B cell (primary cell): ENCODE data around the gene CELF2. TPM values are rescaled to one million over a fixed set of nuclear protein-coding genes. Genes with fewer than 3 reads are reported as not detected.
A peak's percentile ranks its signal among the peaks of the same experiment; 100 is the strongest.

ENCODE experiments used
- ATAC-seq: fragments of 200-7000 bp; cut with Tn5 transposase; one replicate; pipeline ENCODE4 v1.10.0; 2021; ENCODE audit warnings: low read depth, mild to moderate bottlenecking, moderate number of reproducible peaks, moderate library complexity
- CTCF ChIA-PET: fragments of 350-600 bp; sonication (Branson Sonifier 250); formaldehyde crosslinking; loops from one replicate; lab custom pipeline; 2021; ENCODE audit warnings: antibody characterized with exemption, inconsistent platforms; lab: Charles Lee
- POLR2A ChIA-PET: fragments of 350-600 bp; sonication (Branson Sonifier 250); formaldehyde crosslinking; loops from one replicate; lab custom pipeline; 2021; ENCODE audit warnings: antibody characterized with exemption; lab: Charles Lee
- DNase-seq: peaks from one replicate; pipeline ENCODE4 v3.0.0; 2013
- H2AFZ ChIP-seq: 2 replicates; pipeline ENCODE4 v1.6.1; 2012; ENCODE audit warnings: mild to moderate bottlenecking, low read depth, low read length; ENCODE audit not compliant: insufficient read depth, poor library complexity, severe bottlenecking
- H3K27ac ChIP-seq, 2 donors: 1 replicate in 1 of 2; 2 replicates in 1 of 2; pipeline ENCODE4 v1.5.1; 2012 to 2013; ENCODE audit warnings: low read length in 2 of 2, mild to moderate bottlenecking in 2 of 2, moderate library complexity in 1 of 2
- H3K27me3 ChIP-seq, 4 experiments: fragments of 200-600 bp in 1 of 4; sonication (generic) in 1 of 4; replicated peaks in 1 of 4; 1 replicate in 2 of 4; 2 replicates in 2 of 4; pipeline versions ENCODE4 v1.6.1 to v1.7.0; 2013 to 2016; ENCODE audit warnings: low read length in 3 of 4, mild to moderate bottlenecking in 2 of 4, mixed read lengths in 1 of 4, moderate library complexity in 1 of 4; ENCODE audit not compliant: insufficient read depth in 4 of 4, control insufficient read depth in 3 of 4; ENCODE audit errors: control extremely low read depth in 1 of 4
- H3K36me3 ChIP-seq, 2 experiments: replicated peaks in 1 of 2; 1 replicate in 1 of 2; 2 replicates in 1 of 2; pipeline versions ENCODE4 v1.6.1 to v1.7.1; 2013; ENCODE audit warnings: low read length in 1 of 2; ENCODE audit not compliant: insufficient read depth in 2 of 2, control insufficient read depth in 1 of 2; ENCODE audit errors: control extremely low read depth in 1 of 2, extremely low read depth in 1 of 2
- H3K4me1 ChIP-seq, 2 donors: fragments of 200-600 bp in 1 of 2; sonication (generic) in 1 of 2; 1 replicate in 1 of 2; 2 replicates in 1 of 2; pipeline versions ENCODE4 v1.5.1 to v1.6.1; 2013 to 2017; ENCODE audit warnings: low read length in 2 of 2; ENCODE audit not compliant: control insufficient read depth in 2 of 2, insufficient read depth in 2 of 2
- H3K4me2 ChIP-seq: replicated peaks from 2 replicates; pipeline ENCODE3; 2012; ENCODE audit warnings: mild to moderate bottlenecking, low read depth, low read length; ENCODE audit not compliant: poor library complexity, severe bottlenecking
- H3K4me3 ChIP-seq, 5 experiments: fragments of 200-600 bp in 1 of 5; sonication (generic) in 1 of 5; 1 replicate in 3 of 5; 2 replicates in 2 of 5; pipeline versions ENCODE4 v1.5.1 to v1.7.0; 2011 to 2016; ENCODE audit warnings: low read length in 4 of 5, mild to moderate bottlenecking in 4 of 5, low read depth in 2 of 5, control low read depth in 1 of 5, moderate library complexity in 1 of 5; ENCODE audit not compliant: insufficient read depth in 1 of 5; ENCODE audit errors: control extremely low read depth in 1 of 5, extremely low read depth in 1 of 5
- H3K79me2 ChIP-seq: fragments of 200-600 bp; sonication (generic); one replicate; pipeline ENCODE4 v1.6.0; 2016; ENCODE audit warnings: low read length; ENCODE audit not compliant: control insufficient read depth, insufficient read depth
- H3K9ac ChIP-seq: fragments of 200-600 bp; sonication (generic); 2 replicates; pipeline ENCODE4 v1.6.1; 2017; ENCODE audit warnings: mild to moderate bottlenecking, low read length, moderate library complexity
- H3K9me3 ChIP-seq, 3 donors: one replicate each; pipeline versions ENCODE4 v1.6.1 to v1.7.1; 2013; ENCODE audit warnings: low read length in 2 of 3; ENCODE audit not compliant: control insufficient read depth in 2 of 3, insufficient read depth in 1 of 3; ENCODE audit errors: control extremely low read depth in 1 of 3
- H4K20me1 ChIP-seq: 2 replicates; pipeline ENCODE4 v1.6.0; 2012; ENCODE audit warnings: mild to moderate bottlenecking, low read length; ENCODE audit not compliant: insufficient read depth, control insufficient read depth, poor library complexity, severe bottlenecking
- H3K27ac Mint-ChIP-seq: one replicate; pipeline ENCODE4 v1.8.0; 2021; ENCODE audit warnings: mixed read lengths
- H3K27me3 Mint-ChIP-seq: one replicate; pipeline ENCODE4 v1.8.0; 2021; ENCODE audit warnings: mixed read lengths
- H3K4me1 Mint-ChIP-seq: one replicate; pipeline ENCODE4 v1.8.0; 2021; ENCODE audit warnings: mixed read lengths
- H3K4me3 Mint-ChIP-seq: one replicate; pipeline ENCODE4 v1.8.0; 2021; ENCODE audit warnings: mixed read lengths
- H3K9me3 Mint-ChIP-seq: one replicate; pipeline ENCODE4 v1.8.0; 2022; ENCODE audit warnings: mixed read lengths; ENCODE audit not compliant: insufficient read depth
- CTCF ChIP-seq: fragments of 200-600 bp; IDR thresholded peaks from one replicate; pipeline ENCODE4 v1.8.0; 2022; ENCODE audit warnings: antibody characterized with exemption, mild to moderate bottlenecking
- EZH2 ChIP-seq: IDR thresholded peaks from 2 replicates; pipeline ENCODE4 v1.6.1; 2012; ENCODE audit warnings: borderline replicate concordance, low read depth, mild to moderate bottlenecking, moderate library complexity, low read length; ENCODE audit not compliant: insufficient read depth, poor library complexity, severe bottlenecking
- whole genome bisulfite sequencing: methylation state at CpG from one replicate; pipeline ENCODE4 v1.1.5; 2013; ENCODE audit warnings: missing lambda C conversion rate; ENCODE audit not compliant: insufficient coverage; 5-methylcytosine and 5-hydroxymethylcytosine counted together
- intact Hi-C: fragments of 100-400 bp; cut with micrococcal nuclease; formaldehyde crosslinking; loops from one replicate; pipeline ENCODE4 v1.10.0; 2022
- polyA plus RNA-seq: library from polyadenylated mRNA; depleted of rRNA; stranded (reverse); fragments of >200 nt; gene quantifications from 2 replicates; pipeline ENCODE4 v1.2.3, GENCODE V29; 2012
- total RNA-seq, 2 donors: library from RNA; stranded (reverse); fragments of 120-200 nt in 1 of 2; gene quantifications; 1 replicate in 1 of 2; 2 replicates in 1 of 2; pipeline versions ENCODE4 v1.2.3 to v1.2.4, GENCODE V29; 2013 to 2022

The CELF2 gene
- total and polyA plus RNA-seq, 2 donors (not counting 1 experiment from before 2014, with no cell fraction given): 59.5 to 112 TPM

- Mint-ChIP-seq H3K4me1 (peaks cover 49% of the 10 kb centered on the region), H3K9me3 (no peaks in the 10 kb centered on the region), H3K4me3 (no peak overlapping the region), H3K27me3 (no peaks in the 10 kb centered on the region), H3K27ac (no peak overlapping the region)
- intact Hi-C loops: no loop called here
- DNase-seq (no peak), ATAC-seq (no peak)
- Histone ChIP-seq H2AFZ (no peak overlapping the region), H3K27me3 (no peaks in the 10 kb centered on the region), H3K9ac (no peak overlapping the region), H3K79me2 (peaks cover 100% of the 10 kb centered on the region), H3K4me3 (no peak overlapping the region), H3K9me3 (no peaks in the 10 kb centered on the region), H3K27ac (peak overlapping the region in 1 of 2 donors; percentile 30), H3K4me2 (no peak overlapping the region), H3K36me3 (peaks cover 6 to 80% of the 10 kb centered on the region in 2 experiments), H3K4me1 (peaks cover 11 to 12% of the 10 kb centered on the region in 2 donors), H4K20me1 (peaks cover 99% of the 10 kb centered on the region)
- POLR2A ChIA-PET: interaction anchor here (1.3 kb wide), 1 partner anchor 10 kb away, joined by 3 read pairs; no protein-coding TSS in a partner anchor
- CTCF ChIA-PET: interaction anchor here (1.4 to 1.8 kb wide), 4 partner anchors 8 to 54 kb away, joined by 4 to 11 read pairs (median 6); no protein-coding TSS in a partner anchor
- no peak for TF ChIP-seq CTCF
- TF ChIP-seq EZH2: no peak
- WGBS: 100% methylated on average over 1 of the region's 3 CpGs
These were observed 199.8 kb downstream of the CELF2 start for GRCh38 chr10:11217521-11217920.

DNA sequence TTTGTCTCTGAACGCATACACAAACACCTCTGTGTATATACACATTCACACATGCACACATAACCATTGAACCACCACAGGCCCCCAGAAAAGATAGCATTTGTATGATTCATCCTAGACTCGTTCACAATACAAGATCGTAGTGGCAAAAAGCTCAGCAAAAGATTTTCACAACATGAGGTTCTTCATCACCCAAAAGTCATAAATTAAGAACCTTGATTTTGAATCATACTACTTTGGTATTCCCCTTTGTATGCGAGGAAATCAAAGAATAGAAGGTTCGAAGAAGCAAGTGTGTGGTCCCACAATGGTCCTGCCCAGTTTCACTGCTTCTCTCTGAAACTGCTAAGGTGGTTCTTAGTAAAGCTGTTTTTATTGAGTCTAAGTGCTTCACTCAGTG lies 200.7 kb downstream of the CELF2 start:
- Histone ChIP-seq H3K36me3 (peaks cover 8 to 85% of the 10 kb centered on the region in 2 experiments), H3K9me3 (no peaks in the 10 kb centered on the region), H3K27ac (no peak overlapping the region), H3K4me2 (no peak overlapping the region), H3K27me3 (no peaks in the 10 kb centered on the region), H3K4me1 (peaks cover 3 to 4% of the 10 kb centered on the region in 2 donors), H2AFZ (no peak overlapping the region), H3K9ac (no peak overlapping the region), H3K4me3 (no peak overlapping the region), H3K79me2 (peaks cover 100% of the 10 kb centered on the region), H4K20me1 (peaks cover 99% of the 10 kb centered on the region)
- ATAC-seq (no peak), DNase-seq (no peak)
- H3K4me3 Mint-ChIP-seq: no peak overlapping the region
- intact Hi-C loops: no loop called here
- no peak overlapping the region for H3K27ac Mint-ChIP-seq
- no peaks in the 10 kb centered on the region for H3K9me3 Mint-ChIP-seq
- TF ChIP-seq EZH2 (no peak), CTCF (no peak)
- peaks cover 43% of the 10 kb centered on the region for H3K4me1 Mint-ChIP-seq
- H3K27me3 Mint-ChIP-seq: no peaks in the 10 kb centered on the region
- CTCF ChIA-PET: interaction anchor here (1.4 kb wide), 1 partner anchor 13 kb away, joined by 3 read pairs; no protein-coding TSS in a partner anchor
- POLR2A ChIA-PET: no interaction called here
- 60% methylated on average over 1 of the region's 5 CpGs for WGBS
